Measurements from ENCODE around the gene ACVR2A.

The ACVR2A gene

DNA sequence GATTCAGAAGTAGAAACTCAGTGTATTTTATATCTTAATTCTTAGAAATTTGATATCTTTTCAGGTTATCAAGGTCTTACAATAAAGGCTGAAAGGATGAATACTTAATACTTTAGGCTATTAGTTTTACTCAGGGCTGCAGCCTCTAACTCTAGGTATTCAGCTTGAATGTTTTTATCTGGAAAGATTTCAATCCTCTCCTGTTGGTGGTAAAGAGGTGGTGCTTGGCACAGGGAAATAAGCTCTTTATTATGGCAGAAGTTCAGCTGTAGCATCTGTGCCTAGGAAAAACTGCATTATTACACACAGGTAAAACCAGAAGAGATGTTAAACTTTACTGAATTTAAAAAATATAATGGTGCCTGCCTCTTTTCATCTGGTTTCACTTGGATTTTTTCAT is 11.1 kb downstream of the ACVR2A start:
- no peak for DNase-seq

DNA sequence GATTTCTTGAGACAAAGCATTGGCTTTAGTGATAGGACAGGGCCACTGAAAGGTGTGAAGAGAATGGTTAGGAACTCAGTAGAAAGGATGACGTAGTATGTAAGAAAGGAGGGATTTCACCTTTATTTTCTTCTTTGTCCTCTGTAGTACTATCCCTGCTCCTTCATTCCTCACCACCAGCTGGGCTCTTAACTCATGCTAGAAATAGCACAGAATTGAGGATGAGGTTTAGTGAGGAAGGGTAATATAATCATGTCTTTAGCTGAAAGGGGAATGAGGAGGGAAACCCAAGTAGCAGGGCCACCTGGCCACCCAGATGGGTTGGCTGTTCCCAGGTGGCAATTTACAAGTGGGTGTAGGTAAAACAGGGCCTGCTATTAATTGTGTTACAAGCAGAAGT is 15.2 kb downstream of the ACVR2A start:
- no peak for DNase-seq

DNA sequence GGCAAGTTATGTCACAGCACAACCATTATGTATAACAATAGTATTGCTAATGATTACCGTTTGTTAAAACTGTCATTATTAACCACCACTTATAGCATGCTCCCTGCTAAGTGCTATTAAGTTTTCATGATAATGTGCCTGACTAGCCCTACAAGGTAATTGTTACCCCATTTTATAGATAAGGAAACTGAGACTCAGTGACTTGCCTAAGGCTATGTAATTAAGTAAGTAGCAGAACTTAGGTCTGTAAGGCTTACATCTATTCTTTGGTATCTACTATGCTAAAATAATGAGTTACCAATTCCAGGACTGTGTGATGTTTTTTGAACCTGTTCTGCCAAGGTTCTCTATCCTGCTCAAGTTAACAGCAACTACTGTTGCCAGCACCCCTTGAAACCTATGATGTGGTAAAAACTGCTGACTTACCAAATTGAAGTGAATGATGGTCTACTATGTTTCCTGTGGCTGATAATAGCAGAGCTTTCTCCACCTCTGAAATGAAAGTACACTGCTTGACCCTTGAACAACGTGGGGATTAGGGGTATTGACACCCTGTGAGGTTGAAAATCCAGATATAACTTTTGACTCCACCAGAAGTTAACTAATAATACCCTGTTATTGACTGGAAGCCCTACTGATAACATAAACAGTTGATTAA is 18.2 kb downstream of the ACVR2A start:
- no peak for DNase-seq

DNA sequence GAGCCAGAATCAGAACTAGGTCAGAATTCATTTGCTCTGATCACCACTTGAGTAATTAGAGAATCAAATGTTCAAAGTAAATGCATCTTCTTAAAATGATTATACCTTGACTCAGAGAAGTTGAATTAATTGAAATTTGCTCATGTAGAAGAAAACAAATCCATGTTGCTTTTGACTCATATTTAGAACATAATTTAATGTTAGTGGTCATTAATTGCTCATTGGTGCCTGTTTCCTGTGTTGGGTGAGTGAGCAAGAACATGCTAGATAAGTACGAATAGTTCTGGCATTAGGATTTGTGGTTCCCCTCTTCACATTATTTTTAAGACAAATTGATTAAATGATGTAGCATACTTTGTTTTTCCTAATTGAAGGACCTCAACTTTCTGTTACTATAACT is 19.0 kb downstream of the ACVR2A start:
- no peak for DNase-seq

DNA sequence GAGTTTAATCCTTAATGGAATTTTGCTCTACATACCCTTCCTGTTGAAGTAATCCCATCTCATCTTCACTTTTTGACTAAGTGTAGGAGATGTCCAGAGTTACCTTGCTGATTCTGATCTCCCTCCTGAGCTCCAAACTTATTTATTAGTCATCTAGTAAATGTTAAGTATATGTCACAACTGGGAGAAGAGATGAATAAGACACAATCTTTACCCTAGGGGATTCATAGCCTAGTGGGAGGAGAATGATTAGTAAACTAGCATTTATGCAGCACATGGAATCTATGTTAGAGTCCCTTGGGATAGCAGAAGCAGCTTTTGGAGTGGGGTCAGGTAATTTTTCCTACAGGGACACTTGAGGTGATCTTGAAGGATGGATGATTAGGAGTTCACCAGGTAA is 20.7 kb downstream of the ACVR2A start:
- no peak for DNase-seq

DNA sequence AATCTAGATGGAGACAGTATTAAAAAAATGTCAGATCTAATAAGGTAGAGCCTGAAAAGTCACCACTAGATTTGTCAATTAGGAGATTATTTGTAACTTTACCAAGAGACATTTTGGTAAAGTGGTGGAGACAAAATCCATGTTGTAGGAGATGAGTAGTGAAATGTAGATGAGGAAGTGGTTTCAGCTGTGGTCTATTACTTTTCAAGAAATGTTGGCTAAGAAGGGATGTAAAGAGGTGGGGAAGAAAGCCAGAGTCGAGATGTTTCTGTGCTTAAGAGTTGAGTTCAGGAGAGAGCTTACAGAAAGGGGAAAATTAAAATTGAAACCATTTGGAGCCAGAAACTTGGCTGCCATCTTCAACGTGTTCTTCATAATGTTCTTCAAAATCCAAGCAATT is 22.2 kb downstream of the ACVR2A start:
- no peak for DNase-seq

DNA sequence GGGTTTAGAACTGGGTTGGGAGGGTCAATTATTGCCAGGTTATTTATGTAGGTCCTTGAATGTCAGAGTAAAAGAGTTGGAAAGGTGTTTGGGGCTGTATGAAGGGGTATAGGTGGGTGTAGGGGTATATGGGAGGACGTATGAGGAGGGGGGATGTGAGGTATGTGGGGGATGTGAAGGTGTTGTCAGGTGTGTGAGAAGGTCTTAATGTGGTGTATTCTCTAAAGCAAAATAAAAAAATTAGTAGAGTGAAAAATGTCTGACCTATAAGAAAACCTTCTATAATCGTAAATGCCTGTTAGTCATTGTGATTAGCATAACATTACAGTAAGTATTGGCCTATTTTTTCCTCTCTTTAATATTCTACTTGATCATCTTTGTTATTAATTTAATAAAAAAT is 25.1 kb downstream of the ACVR2A start:
- no peak for DNase-seq

DNA sequence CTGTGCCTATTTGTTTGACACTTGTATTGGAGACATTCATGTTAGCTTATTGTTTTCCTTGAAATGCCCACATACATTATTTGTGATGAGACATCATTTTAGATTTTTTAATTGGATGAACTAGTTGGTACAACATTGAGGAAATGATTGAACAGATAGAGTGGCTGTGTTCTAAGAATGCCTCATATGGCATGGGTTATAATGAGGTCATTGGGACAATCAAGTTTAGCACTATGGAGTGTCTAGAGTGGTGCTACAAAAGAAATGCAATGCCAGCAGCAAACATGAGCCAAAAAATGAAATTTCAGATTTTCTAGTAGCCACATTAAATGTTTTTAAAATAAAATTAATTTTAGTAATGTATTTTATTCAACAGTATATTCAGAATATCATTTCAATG is 28.1 kb downstream of the ACVR2A start:
- DNase-seq, result no peak

DNA sequence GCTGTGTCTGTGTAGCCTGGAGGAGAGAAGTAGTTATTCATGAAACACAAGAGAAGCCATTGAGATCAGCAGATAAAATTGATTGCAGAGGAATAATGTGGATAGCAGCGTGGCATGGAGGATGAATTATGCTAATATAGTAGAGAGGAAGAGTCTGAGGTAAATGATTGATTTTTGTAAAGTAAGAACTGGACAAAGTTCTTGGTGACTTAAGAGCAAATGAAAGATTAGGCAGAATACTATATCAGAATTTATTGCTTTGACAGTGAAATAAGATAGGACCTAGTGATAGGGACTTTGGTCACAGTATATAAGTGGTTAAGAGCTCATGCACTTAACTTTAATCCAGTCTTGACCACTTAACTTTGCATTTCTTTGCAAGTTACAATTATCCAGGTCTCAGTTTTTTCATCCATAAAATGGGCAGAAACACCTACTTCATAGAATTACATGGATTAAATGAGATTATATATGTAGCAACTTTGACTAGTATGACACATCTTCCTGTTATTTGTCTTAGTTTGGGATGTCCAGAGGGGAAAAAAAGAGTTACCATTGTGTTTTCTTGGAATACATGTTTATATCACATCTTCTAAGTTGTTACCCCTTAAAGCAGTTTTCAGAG is 29.1 kb downstream of the ACVR2A start:
- DNase-seq, result no peak

DNA sequence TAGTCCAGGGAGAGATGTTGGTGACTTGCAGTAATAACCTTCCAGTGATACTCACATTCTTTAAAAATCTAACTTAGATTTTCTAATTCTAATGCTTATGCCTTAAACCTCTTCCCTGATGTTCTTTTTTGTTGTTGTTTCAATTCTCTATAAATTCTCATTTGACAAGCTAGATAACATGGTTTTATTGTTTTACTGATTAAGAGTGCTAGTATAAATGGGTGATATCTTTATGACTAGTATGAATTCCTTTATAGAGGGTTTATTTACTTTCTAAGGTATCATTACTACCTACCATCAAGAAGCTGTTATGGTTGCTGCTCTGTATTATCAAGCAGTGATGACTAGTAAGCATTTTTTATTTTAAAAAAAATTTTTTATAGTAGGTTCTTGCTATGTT is 35.0 kb downstream of the ACVR2A start:
- no peak for DNase-seq

DNA sequence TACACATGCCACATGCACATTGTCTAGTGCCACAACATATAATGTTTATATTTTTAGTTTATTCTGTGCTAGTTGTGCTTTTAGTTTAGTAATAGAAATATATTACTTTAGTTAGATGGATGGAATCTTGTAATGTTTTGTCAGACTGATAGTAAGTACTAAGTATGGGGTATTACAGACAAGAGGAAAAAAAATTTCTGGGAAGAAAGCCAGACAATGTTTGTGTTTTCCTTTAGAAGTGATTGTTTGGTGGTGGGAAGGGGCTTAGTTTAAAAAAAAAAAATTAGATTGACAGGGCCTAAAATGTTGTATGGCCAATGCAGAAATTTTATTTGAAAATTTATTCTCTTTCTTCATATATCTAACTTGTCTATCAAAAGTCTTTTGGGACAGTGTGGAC is 37.8 kb downstream of the ACVR2A start:
- no peak for DNase-seq

DNA sequence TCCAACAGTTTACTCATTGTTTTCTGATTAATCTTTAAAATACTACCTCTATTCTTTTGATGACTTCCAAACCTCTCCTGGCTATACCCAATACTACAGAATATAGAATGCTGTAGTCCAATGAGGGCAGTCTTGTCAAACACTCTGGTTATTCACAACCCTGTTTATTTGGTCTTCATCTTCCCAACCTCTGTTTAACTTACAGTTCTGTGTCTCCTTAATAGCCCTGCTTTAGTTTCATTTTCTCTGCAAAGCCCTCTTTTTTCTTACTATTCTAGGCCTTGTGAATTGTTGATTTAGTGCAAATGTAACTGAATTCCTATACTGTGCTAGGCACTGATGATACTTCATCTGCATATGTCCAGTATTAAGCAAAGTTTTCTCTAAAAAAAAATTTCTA is 40.0 kb downstream of the ACVR2A start:
- no peak for DNase-seq

DNA sequence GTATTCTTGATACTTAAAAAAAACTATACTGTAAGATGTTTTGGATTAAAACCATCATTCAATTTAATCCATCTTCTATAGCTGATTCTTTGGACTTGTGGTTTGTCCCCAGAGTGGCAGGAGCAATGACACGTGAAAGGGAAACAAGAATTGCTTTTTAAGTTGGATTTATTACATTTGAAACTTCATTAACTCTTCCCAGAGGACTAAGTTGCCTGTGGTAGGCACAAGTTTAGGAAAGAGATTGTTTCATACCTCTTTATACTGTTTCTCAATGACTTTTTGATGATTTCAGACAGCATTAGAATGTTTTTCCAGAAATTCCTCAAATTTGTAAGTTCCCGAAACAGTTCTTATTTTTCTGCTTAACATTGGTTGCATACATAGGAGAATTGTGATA is 41.3 kb downstream of the ACVR2A start:
- no peak for DNase-seq

DNA sequence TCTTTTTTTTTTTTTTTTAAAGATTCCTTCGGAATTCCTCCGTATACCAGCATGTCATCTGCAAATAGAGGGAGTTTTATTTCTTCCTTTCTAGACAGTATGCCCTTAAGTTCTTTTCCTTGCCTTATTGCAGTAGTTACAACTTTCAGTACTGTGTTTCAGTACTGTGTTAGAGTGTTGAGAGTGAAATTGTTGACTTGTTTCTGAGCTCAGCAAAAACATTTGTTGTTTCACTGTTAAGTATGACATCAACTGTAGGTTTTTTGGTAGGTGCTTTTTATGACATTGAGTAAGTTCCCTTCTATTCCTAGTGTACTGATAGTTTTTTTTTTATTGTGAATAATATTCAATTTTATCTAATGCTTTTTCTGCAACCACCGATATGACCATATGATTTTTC is 43.9 kb downstream of the ACVR2A start:
- DNase-seq, result no peak

DNA sequence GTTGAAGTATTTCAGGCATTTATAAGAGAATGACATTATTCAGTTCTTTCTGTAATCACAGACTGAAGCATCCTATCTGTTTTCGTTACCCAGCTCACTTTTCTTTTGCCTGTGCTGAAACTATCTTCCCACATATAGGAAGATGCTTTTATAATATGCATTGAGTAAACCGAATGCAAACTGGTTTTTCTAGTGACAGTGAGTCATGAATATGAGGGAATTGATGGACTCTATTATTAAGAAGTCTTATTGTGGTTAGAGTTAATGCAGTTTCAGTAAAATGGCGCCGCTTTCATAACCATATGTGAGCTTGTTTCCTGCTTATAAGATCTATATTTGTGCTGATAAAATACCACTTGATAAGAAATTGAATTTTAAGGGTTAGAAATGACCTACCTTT is 59.2 kb downstream of the ACVR2A start:
- no peak for DNase-seq

DNA sequence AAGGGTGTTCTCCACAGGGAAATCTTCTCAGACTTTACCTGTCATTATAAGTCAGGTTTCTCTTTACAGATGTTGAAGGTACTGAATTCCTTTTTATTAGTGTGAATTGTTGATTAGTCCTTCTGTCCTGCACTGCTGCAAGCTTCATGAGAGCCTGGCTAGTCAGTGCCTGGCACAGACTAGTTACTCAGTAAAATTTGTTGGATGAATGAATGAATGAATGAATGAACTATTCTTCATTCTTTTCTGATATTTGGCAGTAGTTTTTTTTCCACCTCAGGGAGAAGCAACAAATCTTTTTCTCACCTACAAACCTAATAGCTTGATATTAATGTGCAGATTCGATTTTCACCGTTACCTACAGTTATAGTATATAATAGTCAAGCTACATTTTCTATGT is 64.3 kb downstream of the ACVR2A start:
- no peak for DNase-seq

DNA sequence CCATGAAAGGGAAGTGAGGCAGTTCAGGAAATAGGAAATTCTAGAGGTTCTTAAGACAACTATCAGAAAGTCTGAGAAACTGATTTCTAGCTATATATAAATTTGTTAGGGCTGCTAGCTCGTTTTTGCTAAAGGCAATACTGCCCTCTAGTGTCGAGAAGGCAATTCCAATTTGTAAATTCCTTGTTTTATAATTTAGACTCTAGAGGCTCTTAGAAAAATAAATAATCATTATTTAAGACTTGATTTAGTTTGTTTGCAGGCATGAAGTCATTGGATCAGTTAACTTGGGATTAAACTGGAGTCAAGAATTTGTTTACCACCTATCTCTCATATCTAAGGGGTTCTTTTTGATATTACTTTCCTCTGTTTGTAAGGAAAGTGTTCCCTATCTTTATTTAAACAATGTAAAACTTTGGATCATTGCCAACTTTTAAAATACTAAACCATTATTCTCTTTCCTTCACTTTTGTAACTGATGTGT is 66.2 kb downstream of the ACVR2A start:
- DNase-seq, result peak; percentile 46

DNA sequence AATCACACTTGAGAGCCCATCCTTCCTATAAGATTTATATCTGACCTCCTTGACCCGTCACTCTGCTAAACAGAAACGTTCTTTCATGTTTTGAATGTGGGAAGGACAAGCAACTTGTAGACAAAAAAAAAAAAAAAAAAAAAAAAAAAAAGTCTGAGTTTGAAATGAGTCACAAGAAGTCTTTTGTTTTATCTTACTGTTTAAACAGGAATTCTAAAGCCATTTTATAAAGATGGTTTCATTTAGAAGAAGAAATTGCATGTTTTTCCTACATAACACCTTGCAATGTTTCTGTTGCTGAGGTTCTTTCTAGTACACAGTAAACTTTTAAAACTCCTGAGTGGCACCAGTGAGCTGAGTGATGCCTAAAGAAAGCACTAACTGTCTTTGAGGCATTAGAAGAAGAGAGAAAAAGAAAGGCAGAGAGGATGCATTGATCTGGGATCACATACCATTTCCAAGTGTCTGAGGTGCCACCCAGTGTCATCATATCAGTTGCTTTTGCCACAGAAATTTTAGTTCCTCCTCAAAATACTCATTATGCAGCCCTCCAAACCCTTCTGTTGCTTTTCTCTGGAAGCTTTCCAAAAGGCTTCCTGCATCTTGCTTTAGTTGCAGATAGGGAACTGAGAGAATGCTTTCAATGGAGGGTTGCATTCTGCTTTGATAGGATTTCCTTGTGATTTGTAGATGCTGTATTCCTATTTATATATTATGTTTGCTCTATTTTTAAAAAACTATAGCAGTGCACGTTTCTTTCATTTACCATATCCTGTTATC is 69.1 kb downstream of the ACVR2A start:
- no peak for DNase-seq

DNA sequence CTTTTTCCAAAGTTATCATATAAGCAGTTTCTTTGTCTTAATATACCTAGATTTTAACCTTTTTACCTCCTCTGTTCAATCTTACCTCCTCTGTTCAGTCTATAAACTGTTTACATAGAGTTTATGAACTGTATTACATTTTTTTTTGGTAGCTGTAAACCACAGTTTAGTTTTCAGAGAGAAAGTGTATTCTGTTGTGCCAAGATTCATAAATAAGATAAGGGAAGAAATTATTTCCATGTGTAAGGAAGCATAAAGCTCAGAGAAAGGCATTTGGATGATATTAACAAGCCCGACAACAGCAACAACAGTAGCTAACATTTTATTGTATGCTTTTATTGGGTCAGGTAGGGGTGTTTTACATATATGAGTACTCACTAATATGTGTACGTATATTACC is 71.2 kb downstream of the ACVR2A start:
- no peak for DNase-seq

DNA sequence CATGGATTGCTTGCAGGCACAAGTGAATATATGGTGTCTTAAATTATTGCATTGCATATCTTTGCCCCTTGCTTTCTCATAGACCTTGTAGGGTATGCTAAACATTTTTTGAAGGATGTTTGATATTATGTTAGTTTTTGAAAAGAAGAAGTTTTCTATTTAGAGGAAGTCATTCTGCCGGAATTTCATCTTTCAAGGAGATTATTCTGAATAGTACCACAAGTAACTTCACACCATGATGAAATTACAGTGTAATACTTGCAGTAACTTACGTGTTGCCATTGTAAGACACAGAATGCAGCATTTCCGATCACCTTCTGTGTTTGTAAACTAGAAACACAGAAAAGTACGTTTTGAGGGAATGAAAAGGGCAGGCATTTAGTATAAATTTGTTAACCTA is 71.9 kb downstream of the ACVR2A start:
- DNase-seq, result no peak

DNA sequence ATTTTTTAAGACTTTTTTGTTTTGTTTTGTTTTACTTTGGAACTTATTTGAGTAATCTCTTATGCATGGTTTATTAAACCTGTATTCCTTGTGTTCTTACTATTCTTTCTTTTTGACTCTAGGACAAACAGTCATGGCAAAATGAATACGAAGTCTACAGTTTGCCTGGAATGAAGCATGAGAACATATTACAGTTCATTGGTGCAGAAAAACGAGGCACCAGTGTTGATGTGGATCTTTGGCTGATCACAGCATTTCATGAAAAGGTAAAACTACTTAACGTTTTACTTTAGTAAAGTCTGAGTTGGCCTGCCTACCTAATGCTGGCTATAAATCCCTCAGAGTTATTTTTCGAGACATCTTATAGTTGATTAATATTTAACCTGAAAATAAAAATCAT is 72.3 kb downstream of the ACVR2A start:
- DNase-seq, result no peak

DNA sequence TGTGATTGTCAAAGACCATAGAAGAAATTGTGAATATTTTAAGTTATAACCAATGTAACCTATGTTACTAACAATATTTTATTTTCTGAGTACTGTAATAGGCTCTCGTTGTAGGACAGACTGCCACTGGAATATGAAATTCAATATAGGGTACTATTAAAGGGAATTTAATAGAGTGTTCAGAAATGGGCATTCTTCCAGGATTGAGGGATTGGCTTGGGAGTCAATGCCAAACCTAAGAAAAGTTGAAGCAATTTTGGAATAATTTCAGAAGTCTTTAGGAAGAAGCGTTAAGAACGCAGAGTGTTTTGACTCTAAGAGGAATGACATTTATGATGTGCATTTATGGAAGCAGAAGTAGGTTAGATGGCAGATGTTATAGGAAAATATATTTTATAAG is 79.0 kb downstream of the ACVR2A start:
- DNase-seq, result no peak

DNA sequence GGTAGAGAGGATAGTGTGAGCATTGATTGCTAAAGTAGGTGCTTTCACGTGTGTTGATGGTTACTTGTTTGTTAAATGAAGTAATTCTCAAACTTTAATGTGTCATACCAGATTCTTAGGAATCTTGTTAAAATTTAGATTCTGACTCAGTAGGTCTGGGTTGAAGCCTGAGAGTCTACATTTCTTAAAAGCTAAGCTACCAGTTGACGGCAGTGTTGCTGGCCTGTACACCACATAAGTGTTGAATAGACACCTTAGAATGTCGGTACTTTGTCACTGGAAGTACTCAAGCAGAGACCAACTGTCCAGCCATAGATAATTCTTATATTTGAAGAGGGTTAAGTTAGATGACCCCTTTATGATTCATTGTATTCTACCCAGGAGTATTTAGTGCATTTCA is 79.8 kb downstream of the ACVR2A start:
- no peak for DNase-seq

DNA sequence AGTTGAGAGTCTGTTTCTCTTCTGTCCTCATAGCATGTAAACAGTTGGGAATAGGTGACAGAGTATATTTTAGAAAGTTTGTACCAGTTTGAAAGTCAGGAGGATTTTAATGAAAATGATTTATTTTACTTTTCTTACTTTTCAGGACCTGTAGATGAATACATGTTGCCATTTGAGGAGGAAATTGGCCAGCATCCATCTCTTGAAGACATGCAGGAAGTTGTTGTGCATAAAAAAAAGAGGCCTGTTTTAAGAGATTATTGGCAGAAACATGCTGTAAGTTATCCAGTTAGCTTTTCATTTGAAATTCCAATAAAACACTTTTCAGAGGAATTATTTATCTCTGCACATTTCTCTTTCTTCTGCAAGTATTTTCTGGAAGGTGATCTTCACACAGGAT is 81.1 kb downstream of the ACVR2A start:
- no peak for DNase-seq
